SK-N-SH (cell line): ENCODE results near the gene PI4K2A.

Source experiments
- CTCF ChIP-seq: fragments of 200-600 bp; sonication (generic); IDR thresholded peaks from 2 replicates; pipeline ENCODE4 v1.6.1; 2017; ENCODE audit warnings: antibody characterized with exemption, mild to moderate bottlenecking, moderate library complexity
- FOXJ3 ChIP-seq: sonication (generic); formaldehyde crosslinking; IDR thresholded peaks from 2 replicates; pipeline ENCODE4 v1.5.1; 2020; ENCODE audit warnings: mild to moderate bottlenecking, missing genetic modification reagents
- FOXM1 ChIP-seq: IDR thresholded peaks from 2 replicates; pipeline ENCODE4 v1.4.0; 2012; ENCODE audit warnings: low read depth, mild to moderate bottlenecking
- NRF1 ChIP-seq: IDR thresholded peaks from 2 replicates; pipeline ENCODE4 v1.6.1; 2012; ENCODE audit warnings: low read depth, mild to moderate bottlenecking, low read length
- PBX3 ChIP-seq: IDR thresholded peaks from 2 replicates; pipeline ENCODE4; 2012
- POLR2AphosphoS5 ChIP-seq: IDR thresholded peaks from 2 replicates; pipeline ENCODE4 v1.6.1; 2012; ENCODE audit warnings: low read depth, low read length
- REST ChIP-seq: IDR thresholded peaks from 2 replicates; pipeline ENCODE4 v1.6.1; 2012; ENCODE audit warnings: mild to moderate bottlenecking, low read depth, low read length, moderate library complexity
- SIN3A ChIP-seq: IDR thresholded peaks from 2 replicates; pipeline ENCODE4 v1.6.1; 2012; ENCODE audit warnings: low read depth, mild to moderate bottlenecking, low read length, moderate library complexity, borderline replicate concordance
- SMC3 ChIP-seq: IDR thresholded peaks from 2 replicates; pipeline ENCODE4 v1.6.1; 2012; ENCODE audit warnings: low read depth, low read length, improper control_type of control experiment
- TCF12 ChIP-seq: IDR thresholded peaks from 2 replicates; pipeline ENCODE4 v1.4.0; 2012

- peak; percentile 29; the same call in 1 of the 2 replicates for TF ChIP-seq CTCF
- no peak for TF ChIP-seq FOXM1
- no peak for TF ChIP-seq TCF12
- no peak for TF ChIP-seq REST
- no peak for TF ChIP-seq PBX3
- TF ChIP-seq SIN3A: peak; percentile 55; the same call in 1 of the 2 replicates
- no peak for TF ChIP-seq NRF1
- no peak for TF ChIP-seq SMC3
- no peak for TF ChIP-seq FOXJ3 (CRISPR knock-in tag)
- no peak; the same call in 1 of the 2 replicates for TF ChIP-seq POLR2AphosphoS5
Observed at GRCh38 chr10:97713826-97714400, 73.4 kb downstream of the PI4K2A start.
